ENCODE data around the gene EXD3.

Gene EXD3

GRCh38 chr9:137309368-137310188 is 113.4 kb downstream of the EXD3 start:
- no peak for TF ChIP-seq SPI1 (IDR thresholded peaks at IDR 0.05; ENCODE audit: borderline replicate concordance, low read depth)
- no peak for TF ChIP-seq REST (IDR thresholded peaks at IDR 0.05; ENCODE audit: insufficient replicate concordance, low read depth)
- no peak for TF ChIP-seq CTCF (IDR thresholded peaks at IDR 0.05; ENCODE audit: insufficient read depth, low read length)
- no peak for TF ChIP-seq POLR2AphosphoS5 (IDR thresholded peaks at IDR 0.05; ENCODE audit: low read depth)
- TF ChIP-seq GABPA (IDR thresholded peaks at IDR 0.05; ENCODE audit: low read depth), result no peak
- DNase-seq (ENCODE audit: low read depth in 1 of 2, low spot score in 1 of 2), result no peak
- H3K27ac ChIP-seq (replicated peaks), result no peak overlapping the region
- no peak overlapping the region for H3K4me3 ChIP-seq (replicated peaks; ENCODE audit: insufficient read depth, low read length)
- H3K27me3 ChIP-seq (ENCODE audit: insufficient read depth, poor library complexity, severe bottlenecking), result peaks cover 35% of the 10 kb centered on the region

- Histone ChIP-seq H3K4me3 (replicated peaks; ENCODE audit: insufficient read depth, low read length) (no peak overlapping the region), H3K27me3 (ENCODE audit: insufficient read depth, poor library complexity, severe bottlenecking) (peaks cover 35% of the 10 kb centered on the region), H3K27ac (replicated peaks) (no peak overlapping the region)
- no peak for DNase-seq (ENCODE audit: low read depth in 1 of 2, low spot score in 1 of 2)
- no peak for TF ChIP-seq SPI1 (IDR thresholded peaks at IDR 0.05; ENCODE audit: borderline replicate concordance, low read depth)
- TF ChIP-seq POLR2AphosphoS5 (IDR thresholded peaks at IDR 0.05; ENCODE audit: low read depth), result no peak
- TF ChIP-seq GABPA (IDR thresholded peaks at IDR 0.05; ENCODE audit: low read depth), result no peak
- TF ChIP-seq CTCF (IDR thresholded peaks at IDR 0.05; ENCODE audit: insufficient read depth, low read length), result no peak
- TF ChIP-seq REST (IDR thresholded peaks at IDR 0.05; ENCODE audit: insufficient replicate concordance, low read depth), result no peak
These were observed 114.8 kb downstream of the EXD3 start for GRCh38 chr9:137308057-137308619.

- peaks cover 35% of the 10 kb centered on the region for H3K27me3 ChIP-seq (ENCODE audit: insufficient read depth, poor library complexity, severe bottlenecking)
- no peak overlapping the region for H3K4me3 ChIP-seq (replicated peaks; ENCODE audit: insufficient read depth, low read length)
- no peak overlapping the region for H3K27ac ChIP-seq (replicated peaks)
- DNase-seq (ENCODE audit: low read depth in 1 of 2, low spot score in 1 of 2), result peak in 1 of 2 experiments; percentile 46
- TF ChIP-seq GABPA (IDR thresholded peaks at IDR 0.05; ENCODE audit: low read depth) (no peak), CTCF (IDR thresholded peaks at IDR 0.05; ENCODE audit: insufficient read depth, low read length) (no peak), REST (IDR thresholded peaks at IDR 0.05; ENCODE audit: insufficient replicate concordance, low read depth) (no peak), SPI1 (IDR thresholded peaks at IDR 0.05; ENCODE audit: borderline replicate concordance, low read depth) (peak; percentile 92), POLR2AphosphoS5 (IDR thresholded peaks at IDR 0.05; ENCODE audit: low read depth) (no peak)
These were observed 115.5 kb downstream of the EXD3 start for GRCh38 chr9:137307255-137308056.

Data from HL-60 (cell line).